GM10847 (cell line): ENCODE data around the gene DLG2.

Experiments
- POLR2A ChIP-seq: IDR thresholded peaks from 2 replicates; pipeline ENCODE4 v1.6.1; 2011; ENCODE audit not compliant: insufficient read length; ENCODE audit errors: extremely low read depth

DLG2 gene

DNA sequence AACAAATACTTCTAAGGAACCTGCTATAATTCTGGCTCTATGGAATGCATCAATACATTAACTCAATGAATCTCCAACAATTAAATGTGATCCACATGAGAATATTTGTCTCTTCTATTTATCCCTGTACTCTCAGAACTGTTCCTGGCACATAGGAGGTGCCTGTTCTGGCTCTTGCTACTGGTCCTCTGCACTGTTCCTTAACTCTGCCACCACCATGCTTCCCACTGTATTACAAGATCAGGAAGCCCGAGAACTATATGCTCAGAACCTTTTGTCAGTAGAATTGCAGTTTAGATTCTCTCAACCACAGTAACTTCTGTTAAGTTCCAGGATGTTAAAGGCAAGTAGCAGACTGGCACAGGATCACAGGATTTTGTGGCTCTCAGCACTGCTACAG, 1964.7 kb downstream of the DLG2 start:
- no peak for TF ChIP-seq POLR2A

DNA sequence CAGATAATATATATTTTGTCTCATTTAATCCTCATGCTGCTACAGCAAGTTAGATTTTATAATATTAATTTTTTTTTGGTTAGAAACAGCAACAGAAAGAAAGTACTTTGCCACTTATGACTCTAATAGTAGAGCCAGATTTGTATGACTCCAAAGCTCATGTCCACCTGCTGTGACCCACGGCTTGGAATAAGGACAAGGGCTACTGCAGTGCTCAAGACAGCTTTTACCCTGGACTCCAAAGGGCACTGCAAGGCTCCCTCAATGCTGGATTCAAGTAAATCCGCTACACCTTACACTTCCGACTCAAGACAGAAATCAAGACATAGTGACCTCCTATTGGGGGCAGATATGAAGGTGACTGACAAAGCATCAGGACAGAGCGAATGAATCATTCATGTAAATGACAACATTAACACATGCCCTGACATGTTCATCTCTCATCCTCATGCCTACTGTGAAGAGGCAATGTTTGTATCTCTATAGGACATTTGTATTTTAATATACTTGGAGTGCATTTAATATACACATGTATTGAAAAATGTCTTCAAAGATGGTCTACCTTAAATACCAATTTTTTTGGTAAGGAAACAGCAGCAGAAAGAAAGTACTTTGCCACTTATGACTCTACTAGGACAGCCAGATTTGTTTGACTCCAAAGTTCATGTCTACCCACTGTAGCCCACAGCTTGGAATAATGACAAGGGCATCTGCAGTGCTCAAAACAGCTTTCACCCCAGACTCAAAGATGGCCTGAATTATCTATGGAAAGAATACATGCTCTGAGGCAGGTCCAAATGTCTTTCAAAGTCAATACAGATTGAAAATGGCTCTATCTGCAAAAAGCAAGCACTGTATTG, 1965.4 kb downstream of the DLG2 start:
- TF ChIP-seq POLR2A: no peak

DNA sequence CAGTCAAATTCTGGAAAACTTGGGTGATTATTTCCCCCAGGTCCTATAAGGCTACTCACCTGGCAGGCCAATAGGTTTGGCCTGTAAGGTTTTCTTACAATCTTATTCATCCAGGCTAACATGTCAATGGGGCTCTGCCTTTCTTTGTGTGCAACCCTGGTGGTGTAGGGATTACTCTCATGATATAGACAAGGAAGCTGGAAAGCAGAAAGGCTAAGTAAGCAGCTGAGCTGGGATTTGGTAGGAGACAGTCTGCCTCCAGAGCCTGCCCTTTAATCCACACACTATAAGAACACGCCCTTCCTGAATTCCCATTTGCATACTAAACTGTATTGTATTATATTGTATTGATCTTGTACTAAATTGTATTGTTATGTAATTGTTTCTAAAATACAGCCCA, 1967.7 kb downstream of the DLG2 start:
- TF ChIP-seq POLR2A: no peak

DNA sequence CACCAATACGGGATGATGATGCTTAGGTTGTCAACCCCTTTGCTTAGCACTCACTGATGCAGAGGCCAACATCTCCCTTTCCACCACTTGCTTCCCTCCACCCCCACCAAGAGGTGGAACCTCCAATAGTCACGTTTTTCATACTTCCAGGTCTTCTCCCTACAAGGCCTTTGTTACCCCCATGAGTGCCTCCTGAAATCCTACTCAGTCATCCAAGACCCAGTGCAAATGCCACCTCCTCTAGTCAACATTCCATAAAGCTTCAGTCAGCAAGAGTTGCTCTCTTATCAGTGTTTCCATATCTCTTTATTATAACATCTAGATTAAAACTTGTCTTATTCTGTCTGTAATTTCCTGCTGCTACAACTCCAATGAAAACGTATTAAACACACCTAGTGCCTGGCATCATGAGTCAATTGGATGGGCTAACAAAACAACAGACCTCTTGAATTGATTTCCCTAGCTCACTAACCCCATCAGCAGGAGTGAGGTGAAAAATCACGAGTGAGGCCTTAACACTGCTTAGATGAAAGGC, 1970.3 kb downstream of the DLG2 start:
- TF ChIP-seq POLR2A: no peak

DNA sequence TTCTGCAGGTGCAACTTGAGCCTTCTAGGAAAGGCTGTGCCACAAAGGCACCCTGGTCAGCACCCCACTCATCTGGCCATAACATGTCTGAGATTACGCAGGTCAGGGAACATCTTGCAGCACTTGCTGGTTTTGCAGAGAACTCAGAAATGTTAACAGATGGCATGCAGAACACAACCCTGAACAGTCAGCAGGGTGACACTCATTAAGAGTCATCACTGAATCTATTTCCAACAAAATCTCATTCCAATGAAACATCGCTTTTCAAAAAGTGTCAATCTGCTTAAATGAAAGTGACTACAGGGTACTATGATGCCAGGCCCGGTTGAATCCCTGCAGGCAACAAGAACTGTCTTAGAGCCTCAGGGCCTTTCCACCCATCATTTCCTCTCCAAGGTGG, 1971.2 kb downstream of the DLG2 start:
- no peak for TF ChIP-seq POLR2A

DNA sequence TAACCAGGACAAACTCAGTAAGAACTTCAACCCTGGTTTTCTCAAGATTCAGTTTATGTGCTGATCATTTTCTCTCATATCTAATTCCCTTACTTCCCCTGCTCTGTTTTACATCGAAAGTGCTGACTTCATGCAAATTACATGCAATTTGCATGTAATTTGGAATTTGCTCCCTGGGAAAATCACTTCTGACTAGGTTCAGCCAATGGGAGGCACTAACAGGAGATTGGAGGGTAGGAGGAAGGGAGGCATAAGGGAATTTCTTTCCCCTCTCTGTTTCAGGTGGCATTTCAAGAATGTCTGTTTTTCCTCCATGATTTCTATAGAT, 1977.7 kb downstream of the DLG2 start:
- no peak for TF ChIP-seq POLR2A

DNA sequence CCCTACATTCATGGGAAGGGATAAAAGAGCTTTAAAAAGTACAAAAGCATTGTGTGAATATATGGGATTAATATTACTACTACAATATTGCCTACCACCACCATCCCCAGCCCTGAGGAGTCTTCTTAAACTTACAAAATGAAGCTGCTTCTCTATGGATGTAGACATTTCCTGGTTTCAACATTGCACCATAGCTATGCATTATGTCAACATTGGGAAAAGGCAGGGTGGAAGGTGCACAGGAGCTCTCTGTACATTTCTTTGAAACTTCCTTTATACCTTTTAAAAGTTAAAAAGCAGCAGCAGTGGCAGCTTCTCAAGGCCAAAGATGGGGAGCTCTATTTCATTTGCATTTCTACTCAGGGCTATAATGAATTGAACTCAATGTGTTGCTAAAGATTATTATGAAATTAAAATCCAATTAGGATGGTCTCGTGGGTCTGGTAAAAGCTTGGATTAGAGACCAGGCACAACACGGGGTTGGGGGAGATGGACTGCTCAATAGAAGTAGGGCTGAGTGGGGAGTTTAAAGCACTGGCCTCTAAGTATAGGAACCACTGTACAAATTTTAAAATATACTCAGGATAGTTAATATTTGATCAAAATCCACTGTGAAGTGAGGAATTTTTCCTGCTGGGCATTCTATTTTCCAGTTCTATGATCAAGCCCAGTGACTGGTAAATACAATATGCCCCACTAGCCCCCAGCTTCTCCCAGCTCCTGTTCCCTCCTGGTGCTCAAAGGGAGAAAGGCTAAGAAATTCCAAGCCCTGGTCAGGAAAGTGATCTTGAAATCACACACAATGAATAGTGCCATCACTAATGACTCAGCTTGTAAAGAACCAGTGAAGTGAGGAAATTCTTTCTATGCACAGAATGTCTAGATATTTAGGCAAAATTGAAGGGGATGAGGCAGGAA, 1978.3 kb downstream of the DLG2 start:
- no peak for TF ChIP-seq POLR2A

DNA sequence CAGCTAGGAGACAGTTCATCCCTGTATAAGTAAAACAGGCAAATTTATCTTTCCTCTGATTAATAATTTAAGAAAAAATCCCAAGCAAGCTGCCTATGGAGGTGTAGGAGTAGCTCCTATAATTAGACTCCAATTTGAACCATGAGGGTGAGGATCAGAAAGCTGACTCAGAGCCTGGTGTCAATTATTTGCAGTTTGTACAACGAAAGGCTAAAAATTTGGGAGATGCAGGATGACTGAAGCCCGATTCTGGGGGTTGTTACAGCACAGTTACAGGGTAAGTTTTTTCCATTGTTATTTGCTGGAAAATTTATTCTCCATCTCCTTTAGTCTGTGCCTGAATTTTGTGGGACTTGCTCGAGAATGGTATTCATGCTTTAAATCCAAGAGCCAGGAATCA, 1981.6 kb downstream of the DLG2 start:
- no peak for TF ChIP-seq POLR2A

DNA sequence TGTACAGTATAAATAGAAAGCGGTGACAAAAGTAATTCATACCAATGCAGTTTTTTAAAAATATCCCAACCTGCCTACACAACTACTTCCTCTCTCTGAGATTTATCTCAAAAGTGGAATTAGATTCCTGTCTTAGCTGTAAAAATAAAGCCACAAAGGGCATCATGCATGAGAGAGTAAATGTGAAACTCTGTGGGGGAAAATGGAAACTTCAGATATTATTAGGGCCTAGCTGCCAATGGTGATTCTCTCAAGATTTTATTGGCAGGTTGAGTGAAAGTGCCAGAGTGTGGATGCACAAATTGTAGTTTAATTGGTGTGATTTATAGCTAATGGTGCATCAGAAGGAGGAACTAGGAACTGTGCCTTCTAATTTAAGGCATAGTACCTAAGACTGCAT, 1984.0 kb downstream of the DLG2 start:
- TF ChIP-seq POLR2A: no peak

DNA sequence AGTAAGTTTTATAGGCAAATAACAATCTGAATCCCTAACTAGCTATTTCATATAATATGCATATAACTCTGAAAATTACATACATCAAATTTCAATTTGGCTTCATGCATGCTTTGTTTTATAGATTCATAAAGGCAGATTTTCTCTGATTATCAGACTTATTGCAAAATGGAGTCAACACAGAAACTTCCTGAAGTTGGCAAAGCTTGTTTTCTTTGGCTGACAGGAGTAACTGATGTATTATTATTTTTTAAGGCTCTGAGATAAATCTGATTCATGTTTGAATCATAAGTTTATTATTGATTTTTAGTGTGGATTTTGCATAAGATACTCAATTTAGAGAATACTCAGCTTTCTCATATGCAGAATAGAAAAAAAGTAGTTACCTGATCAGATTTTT, 1984.6 kb downstream of the DLG2 start:
- TF ChIP-seq POLR2A: no peak

DNA sequence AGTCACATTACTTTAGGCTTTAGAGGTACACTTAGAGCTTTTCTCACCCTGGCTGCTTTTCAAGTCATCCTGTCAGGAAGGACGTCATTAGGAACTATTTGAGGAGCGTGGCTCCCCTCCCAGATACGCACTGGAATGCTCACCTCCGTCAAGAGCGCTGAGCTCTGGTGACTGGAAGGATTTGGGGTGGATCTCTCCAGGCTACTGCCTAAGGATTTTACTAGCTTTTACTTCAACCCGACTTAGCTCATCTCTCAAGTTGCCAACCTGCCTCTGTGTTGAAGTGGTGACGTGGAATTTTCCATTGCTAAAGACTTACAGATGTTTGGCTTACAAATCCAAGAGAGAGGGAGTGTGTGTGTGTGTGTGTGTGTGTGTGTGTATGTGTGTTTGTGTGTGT, 1985.6 kb downstream of the DLG2 start:
- no peak for TF ChIP-seq POLR2A

DNA sequence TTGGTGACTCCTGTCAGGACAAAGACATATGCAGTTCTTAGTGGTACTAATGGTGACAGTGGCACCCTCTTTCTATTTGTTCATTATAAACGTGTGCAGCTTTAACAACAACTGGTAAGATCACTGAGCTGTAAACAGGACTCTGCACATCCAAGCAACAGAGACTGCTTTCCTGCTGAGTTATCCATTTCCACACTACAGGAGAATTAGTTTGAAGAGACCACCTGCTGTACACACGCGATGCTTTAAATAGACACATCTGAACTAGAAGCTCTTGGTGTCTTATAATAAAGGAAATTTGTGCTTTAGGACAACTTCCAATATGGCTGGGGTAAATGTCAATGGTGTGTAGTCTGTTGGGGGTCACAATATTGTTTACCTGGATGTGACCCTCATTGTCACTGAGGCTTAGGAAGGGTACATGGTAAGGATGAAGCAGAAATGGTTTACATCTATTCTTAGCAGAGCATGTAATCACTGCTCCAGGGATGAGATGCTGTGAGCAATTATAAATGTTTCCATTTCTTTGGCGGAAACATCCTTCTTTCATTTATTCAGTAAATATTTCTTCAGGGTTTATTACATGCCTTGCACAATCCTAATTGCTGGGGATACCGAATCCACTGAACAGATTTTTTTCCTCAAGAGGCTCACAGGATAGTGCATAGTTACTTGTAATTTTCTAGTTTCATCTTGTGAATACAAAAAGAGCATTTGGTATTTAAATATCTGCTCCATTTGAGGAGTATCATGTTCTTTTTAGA, 1987.0 kb downstream of the DLG2 start:
- no peak for TF ChIP-seq POLR2A

DNA sequence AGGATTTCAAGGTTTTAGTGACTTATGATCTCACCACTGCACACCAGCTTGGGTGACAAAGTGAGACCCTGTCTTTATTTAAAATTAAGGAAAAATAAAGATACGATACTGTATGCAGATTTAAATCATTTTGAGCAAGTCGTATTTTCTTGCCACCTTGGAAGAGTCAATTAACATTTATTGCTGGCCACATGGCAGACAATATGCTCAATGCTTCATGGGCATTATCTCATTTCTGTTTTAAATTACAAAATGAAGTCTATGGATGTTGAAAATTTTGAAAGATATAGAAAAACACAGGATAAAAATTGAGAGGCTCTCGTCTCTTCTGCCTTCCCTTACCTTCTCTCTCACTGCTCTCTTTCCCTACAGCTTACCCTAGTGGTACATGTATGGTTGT, 1992.0 kb downstream of the DLG2 start:
- no peak for TF ChIP-seq POLR2A

DNA sequence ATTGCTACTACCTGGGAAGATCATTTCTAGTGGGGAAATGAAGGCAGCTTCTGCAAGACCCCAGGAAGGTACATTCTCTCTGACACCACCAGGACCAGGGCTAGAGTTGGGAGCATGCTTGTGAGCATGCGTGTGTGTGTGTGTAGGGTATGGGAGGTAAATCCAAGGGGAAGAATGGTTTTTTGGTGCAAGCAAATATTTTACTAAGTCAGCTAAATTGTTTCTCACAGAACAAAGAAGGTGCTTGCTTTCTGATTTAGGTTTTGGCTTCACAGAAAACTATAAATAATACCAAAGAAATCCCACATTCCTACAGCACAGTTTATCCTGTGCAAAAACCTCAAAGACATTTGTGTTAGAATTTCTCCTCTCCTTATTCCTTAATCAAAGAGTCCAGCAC, 1996.9 kb downstream of the DLG2 start:
- no peak for TF ChIP-seq POLR2A

DNA sequence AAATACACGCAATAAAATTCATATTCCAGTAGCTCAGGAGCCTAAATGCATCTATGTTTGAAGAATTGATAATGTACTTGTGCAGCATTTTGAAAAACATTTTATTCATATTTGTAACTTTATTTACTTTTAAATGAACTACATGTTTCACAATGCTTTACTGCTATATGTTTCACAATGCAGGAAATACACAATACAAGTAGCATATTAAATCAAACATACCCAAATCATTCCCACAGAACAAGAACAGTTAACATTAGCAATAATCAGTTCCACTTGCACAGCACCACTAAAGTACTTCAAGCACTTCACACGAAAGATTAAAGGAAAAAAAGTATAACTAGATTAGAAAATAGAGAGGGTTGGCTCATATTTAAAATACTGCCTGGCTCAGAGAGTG, 1997.4 kb downstream of the DLG2 start:
- no peak for TF ChIP-seq POLR2A

DNA sequence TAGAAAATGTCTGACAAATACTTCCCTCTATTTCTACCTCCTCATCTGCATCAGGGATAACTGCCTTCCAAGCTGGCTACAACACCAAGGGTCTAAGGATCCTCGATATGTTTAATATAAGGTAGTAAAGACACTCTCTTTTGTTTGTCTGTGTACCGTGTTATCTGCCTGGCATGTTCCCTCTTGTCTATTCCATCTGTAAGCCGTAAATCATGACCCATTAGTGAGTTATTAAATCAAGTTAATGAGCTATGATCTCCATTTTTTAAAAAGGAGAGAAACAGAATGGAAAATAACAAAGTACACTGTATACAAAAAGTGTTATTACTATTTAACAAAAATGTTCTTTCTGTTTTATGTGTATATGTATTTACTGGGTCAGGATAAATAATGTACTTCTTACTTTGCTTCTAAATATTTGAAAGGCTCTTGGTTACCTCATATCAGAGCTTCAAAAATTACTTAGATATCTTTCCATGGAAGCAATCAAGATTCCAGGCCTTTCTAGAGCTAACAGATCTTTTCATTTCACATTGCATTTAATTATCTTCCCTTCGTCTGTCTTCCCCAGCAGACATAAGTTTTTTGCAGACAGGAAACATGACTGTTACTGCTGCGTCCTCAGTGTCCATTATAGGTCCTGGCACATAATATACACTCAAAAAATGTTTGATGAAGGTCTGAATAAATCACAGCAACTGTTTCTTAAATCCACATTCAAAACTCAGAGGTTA, 1998.4 kb downstream of the DLG2 start:
- no peak for TF ChIP-seq POLR2A
